Measurements from ENCODE around the gene RNF14.

The RNF14 gene

GRCh38 chr5:141976176-141976575 lies 7.3 kb downstream of the RNF14 start:
- TF ChIP-seq, protein P1, sequence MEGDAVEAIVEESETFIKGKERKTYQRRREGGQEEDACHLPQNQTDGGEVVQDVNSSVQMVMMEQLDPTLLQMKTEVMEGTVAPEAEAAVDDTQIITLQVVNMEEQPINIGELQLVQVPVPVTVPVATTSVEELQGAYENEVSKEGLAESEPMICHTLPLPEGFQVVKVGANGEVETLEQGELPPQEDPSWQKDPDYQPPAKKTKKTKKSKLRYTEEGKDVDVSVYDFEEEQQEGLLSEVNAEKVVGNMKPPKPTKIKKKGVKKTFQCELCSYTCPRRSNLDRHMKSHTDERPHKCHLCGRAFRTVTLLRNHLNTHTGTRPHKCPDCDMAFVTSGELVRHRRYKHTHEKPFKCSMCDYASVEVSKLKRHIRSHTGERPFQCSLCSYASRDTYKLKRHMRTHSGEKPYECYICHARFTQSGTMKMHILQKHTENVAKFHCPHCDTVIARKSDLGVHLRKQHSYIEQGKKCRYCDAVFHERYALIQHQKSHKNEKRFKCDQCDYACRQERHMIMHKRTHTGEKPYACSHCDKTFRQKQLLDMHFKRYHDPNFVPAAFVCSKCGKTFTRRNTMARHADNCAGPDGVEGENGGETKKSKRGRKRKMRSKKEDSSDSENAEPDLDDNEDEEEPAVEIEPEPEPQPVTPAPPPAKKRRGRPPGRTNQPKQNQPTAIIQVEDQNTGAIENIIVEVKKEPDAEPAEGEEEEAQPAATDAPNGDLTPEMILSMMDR (IDR thresholded peaks at IDR 0.05; ENCODE audit: low read depth, low read length, missing control alignments): no peak
- DNase-seq (ENCODE audit: low read depth): no peak
- H3K4me3 ChIP-seq (ENCODE audit: low read depth, low read length): no peak overlapping the region

- no peak for DNase-seq (ENCODE audit: low read depth)
- TF ChIP-seq, protein P1 (IDR thresholded peaks at IDR 0.05; ENCODE audit: low read depth, low read length, missing control alignments): no peak
- no peak overlapping the region for H3K4me3 ChIP-seq (ENCODE audit: low read depth, low read length)
Measured at GRCh38 chr5:141978389-141978788, 9.5 kb downstream of the RNF14 start.

DNA sequence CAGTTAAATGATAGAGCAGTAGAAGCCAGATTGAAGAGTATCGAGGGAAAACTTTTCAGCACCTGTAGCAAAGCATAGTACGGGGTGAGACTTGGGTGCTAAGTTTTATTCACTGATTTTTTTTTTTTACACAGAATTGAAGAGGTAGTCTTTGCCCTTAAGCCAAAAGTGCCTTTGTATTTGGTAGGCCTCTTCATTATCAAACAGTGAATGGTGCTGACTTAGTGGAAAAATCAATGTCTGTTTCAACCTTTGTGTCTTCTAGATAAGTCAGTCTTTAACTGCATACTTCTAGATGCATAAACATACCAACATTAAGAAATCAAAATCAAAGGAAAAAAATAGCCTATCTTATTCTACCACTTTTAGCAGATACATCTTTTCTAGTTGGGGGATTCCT lies 13.7 kb downstream of the RNF14 start:
- no peak overlapping the region for H3K4me3 ChIP-seq (ENCODE audit: low read depth, low read length)
- DNase-seq (ENCODE audit: low read depth): no peak
- TF ChIP-seq, protein P1 (IDR thresholded peaks at IDR 0.05; ENCODE audit: low read depth, low read length, missing control alignments): no peak

DNA sequence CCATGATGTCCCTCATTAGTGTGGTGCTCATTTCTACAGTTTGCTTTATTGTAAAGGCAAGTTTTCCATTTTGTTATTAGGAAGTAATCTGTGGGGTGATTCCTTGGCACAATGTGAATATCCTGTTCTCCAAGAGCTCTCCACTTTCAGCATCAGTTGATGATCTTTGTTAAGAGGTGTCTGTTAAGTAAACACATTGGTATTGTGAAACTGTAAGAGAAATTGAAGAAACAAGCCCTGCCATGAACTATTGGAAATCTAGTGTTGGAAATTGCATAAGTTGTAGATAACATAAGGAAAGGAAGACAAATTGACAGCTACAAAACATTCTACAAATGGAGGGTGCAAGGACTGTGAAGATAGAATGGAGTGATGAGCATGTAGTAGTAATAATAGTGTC lies 17.2 kb downstream of the RNF14 start:
- TF ChIP-seq, protein P1 (IDR thresholded peaks at IDR 0.05; ENCODE audit: low read depth, low read length, missing control alignments): no peak
- H3K4me3 ChIP-seq (ENCODE audit: low read depth, low read length): no peak overlapping the region
- no peak for DNase-seq (ENCODE audit: low read depth)

DNA sequence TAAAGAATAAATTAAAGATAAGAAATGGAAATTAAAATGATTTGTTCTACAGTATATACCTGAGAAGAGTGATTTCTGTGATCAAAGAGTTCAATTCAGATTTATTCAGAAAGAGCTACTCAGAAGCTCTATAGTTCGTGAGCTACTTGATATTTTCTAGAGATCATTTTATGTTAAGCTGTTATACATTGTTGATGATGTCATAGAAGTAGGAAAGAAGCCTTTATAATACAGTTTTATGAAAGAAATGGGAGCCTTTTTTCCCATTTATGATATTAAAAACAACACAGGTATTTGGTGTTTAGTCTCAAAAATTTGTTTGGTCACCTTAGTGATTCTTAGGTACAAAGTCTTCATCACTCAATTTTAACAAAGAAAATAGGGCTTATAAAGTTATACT lies 20.8 kb downstream of the RNF14 start:
- no peak overlapping the region for H3K4me3 ChIP-seq (ENCODE audit: low read depth, low read length)
- TF ChIP-seq, protein P1 (IDR thresholded peaks at IDR 0.05; ENCODE audit: low read depth, low read length, missing control alignments): no peak
- no peak for DNase-seq (ENCODE audit: low read depth)

DNA sequence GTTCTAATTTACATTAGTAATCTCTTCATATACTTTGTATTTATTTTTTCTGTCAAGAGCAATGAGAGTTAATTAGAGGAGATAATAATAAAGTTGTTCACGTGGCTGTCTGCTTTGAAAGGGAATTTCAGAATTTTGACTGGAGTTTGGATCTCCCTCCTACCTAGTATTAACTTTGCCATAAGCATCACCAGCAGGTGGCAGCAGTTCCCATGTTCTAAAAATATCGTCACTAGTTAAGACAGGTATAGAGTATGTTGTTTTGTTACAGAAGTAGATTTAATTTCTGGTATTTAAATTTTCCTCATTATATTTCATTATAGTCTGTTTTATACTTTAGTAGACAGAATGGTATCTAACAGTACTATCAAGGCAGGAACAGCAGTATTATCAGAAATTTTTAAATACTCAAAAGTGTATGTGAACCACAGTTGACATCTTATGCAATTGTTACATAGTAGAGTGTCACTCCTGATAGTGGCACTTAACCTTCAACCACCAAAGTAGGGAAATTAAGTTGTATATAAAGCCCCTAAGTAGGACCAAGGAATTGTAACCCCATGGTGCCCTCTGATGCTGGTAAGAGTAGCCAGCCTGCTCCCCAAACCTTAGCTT lies 23.6 kb downstream of the RNF14 start:
- no peak for DNase-seq (ENCODE audit: low read depth)
- no peak overlapping the region for H3K4me3 ChIP-seq (ENCODE audit: low read depth, low read length)
- TF ChIP-seq, protein P1 (IDR thresholded peaks at IDR 0.05; ENCODE audit: low read depth, low read length, missing control alignments): peak; percentile 59

DNA sequence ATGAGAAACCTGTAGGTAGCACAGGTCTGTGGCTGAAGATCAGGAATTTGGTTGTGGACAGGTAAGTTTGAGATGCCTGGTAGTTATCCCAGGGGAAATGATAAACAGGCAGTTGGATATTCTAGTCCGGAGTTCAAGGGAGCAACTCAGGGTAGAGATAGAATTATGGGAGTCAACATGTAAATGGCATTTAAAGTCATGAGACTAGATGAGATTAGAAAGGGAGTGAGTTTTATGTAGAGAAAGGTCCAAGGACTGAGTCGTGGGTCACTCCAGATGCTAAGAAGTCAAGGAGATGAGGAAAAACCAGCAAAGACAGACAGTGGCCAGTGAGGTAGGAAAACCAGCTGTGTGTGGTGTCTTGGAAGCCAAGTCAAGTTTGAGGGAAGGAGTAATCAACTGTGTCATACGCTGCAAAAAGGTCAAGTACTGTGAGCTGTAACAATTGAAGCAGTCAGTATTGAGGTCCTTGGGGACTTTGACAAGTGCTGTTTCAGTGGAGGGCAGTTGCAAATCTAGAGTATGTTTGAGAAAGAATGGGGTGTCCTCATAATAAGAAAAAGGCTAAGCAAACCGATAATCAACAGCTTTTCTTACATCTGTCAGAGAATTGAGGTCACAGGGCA lies 25.7 kb downstream of the RNF14 start:
- no peak for DNase-seq (ENCODE audit: low read depth)
- no peak overlapping the region for H3K4me3 ChIP-seq (ENCODE audit: low read depth, low read length)
- TF ChIP-seq, protein P1 (IDR thresholded peaks at IDR 0.05; ENCODE audit: low read depth, low read length, missing control alignments): no peak

Data from GM12864 (cell line).